Psoas muscle (tissue), 8 donors: ENCODE results near the gene C1orf167. TPM values are rescaled to one million over a fixed set of nuclear protein-coding genes. Genes with fewer than 3 reads are reported as not detected.
A peak's percentile ranks its signal among the peaks of the same experiment; 100 is the strongest.

Experiments used
- ATAC-seq, 4 donors: fragments of 200-7000 bp; cut with Tn5 transposase; one replicate each; pipeline ENCODE4 v1.9.1; 2020; ENCODE audit warnings: moderate library complexity in 3 of 4, mild to moderate bottlenecking in 2 of 4
- DNase-seq, 2 donors: peaks; one replicate each; pipeline ENCODE4 v3.0.0-alpha.2; 2020
- H3K27ac ChIP-seq: fragments of 200-600 bp; one replicate; pipeline ENCODE4 v1.8.0; 2022
- H3K27me3 ChIP-seq, 3 donors: fragments of 200-600 bp in 1 of 3; one replicate each; pipeline versions ENCODE4 v1.6.1 to v1.8.0; 2013 to 2022; ENCODE audit warnings: low read length in 2 of 3, mild to moderate bottlenecking in 2 of 3, moderate library complexity in 1 of 3; ENCODE audit not compliant: insufficient read depth in 3 of 3
- H3K36me3 ChIP-seq, 2 donors: fragments of 200-600 bp in 1 of 2; one replicate each; pipeline versions ENCODE4 v1.6.1 to v1.8.0; 2013 to 2022; ENCODE audit warnings: low read depth in 1 of 2, mild to moderate bottlenecking in 1 of 2, moderate library complexity in 1 of 2; ENCODE audit not compliant: insufficient read depth in 1 of 2
- H3K4me1 ChIP-seq: fragments of 200-600 bp; one replicate; pipeline ENCODE4 v1.8.0; 2022
- H3K4me3 ChIP-seq: fragments of 200-600 bp; one replicate; pipeline ENCODE4 v1.8.0; 2022; ENCODE audit warnings: mild to moderate bottlenecking
- H3K9me3 ChIP-seq: fragments of 200-600 bp; one replicate; pipeline ENCODE4 v1.8.0; 2022
- CTCF ChIP-seq: fragments of 200-600 bp; IDR thresholded peaks from one replicate; pipeline ENCODE4 v1.8.0; 2022; ENCODE audit warnings: antibody characterized with exemption
- WGBS, 3 donors: extraction: QIAGEN DNeasy Blood & Tissue Kit; methylation state at CpG; one replicate each; pipeline versions ENCODE4 v1.1.6 to v1.1.7; 2013; 5-methylcytosine and 5-hydroxymethylcytosine counted together
- intact Hi-C, 2 donors: fragments of 100-400 bp; cut with DNase I; formaldehyde crosslinking; loops; one replicate each; pipeline versions ENCODE4 v1.11.0 to v1.14.2; 2022
- polyA plus RNA-seq, 3 donors: library from polyadenylated mRNA; stranded (reverse); fragments of 200-250 nt; gene quantifications; one replicate each; pipeline ENCODE4 v1.2.3, GENCODE V29; 2013
- total RNA-seq, 4 donors: library from RNA; stranded (reverse); fragmentation: NEBNext Ultra II Directional in 2 of 4; extraction: Animal tissue kit (Norgen Biotek cat#: 25700) in 2 of 4; gene quantifications; one replicate each; pipeline versions ENCODE4 v1.2.1 to v1.2.4, GENCODE V29; 2021 to 2023
- donor health status: healthy with polysubstance abuse.
- donor health status: DM: no; HTN: no; CAD: no; lungs with moderate emphysema.
- donor health status: Bipolar disorder and iron deficiency.
- donor health status: healthy.
- donor health status: DM: yes; HTN: yes; CAD: no.
- donor health status: DM: no; HTN: no; CAD: no.
- donor health status: DM: no; HTN: no; CAD: no.
- donor health status: DM: yes; HTN: yes; CAD: no.

Gene C1orf167
- total and polyA plus RNA-seq, 7 donors = 1.8 to 5.3 (median 2.5) TPM

GRCh38 chr1:11749203-11749689 is 12.7 kb upstream of the C1orf167 start:
- TF ChIP-seq CTCF = peak; percentile 55
- H3K9me3 ChIP-seq = no peaks in the 10 kb centered on the region
- ATAC-seq = peak; percentile 48 to 84 (median 80)
- H3K36me3 ChIP-seq = peaks cover 3 to 66% of the 10 kb centered on the region in 2 donors
- no peak overlapping the region for H3K4me3 ChIP-seq
- DNase-seq = peak; percentile 62 to 78
- H3K27ac ChIP-seq = no peak overlapping the region
- intact Hi-C loops = no loop called here
- 81 to 85% (median 84%) methylated on average over 9 of the region's 9 CpGs for WGBS, 3 donors
- peaks cover 0 to 2% (median 0%) of the 10 kb centered on the region in 3 donors for H3K27me3 ChIP-seq
- no peaks in the 10 kb centered on the region for H3K4me1 ChIP-seq

- ATAC-seq = no peak
- H3K4me3 ChIP-seq = no peak overlapping the region
- H3K27me3 ChIP-seq = peaks cover 0 to 2% (median 0%) of the 10 kb centered on the region in 3 donors
- no peaks in the 10 kb centered on the region for H3K9me3 ChIP-seq
- no peaks in the 10 kb centered on the region for H3K4me1 ChIP-seq
- TF ChIP-seq CTCF = no peak
- H3K27ac ChIP-seq = no peak overlapping the region
- peaks cover 3 to 63% of the 10 kb centered on the region in 2 donors for H3K36me3 ChIP-seq
- DNase-seq = no peak
- 92 to 95% (median 92%) methylated on average over 15 of the region's 15 CpGs for WGBS, 3 donors
- intact Hi-C loops = no loop called here
Observed at GRCh38 chr1:11749996-11750395, 12.0 kb upstream of the C1orf167 start.

- H3K36me3 ChIP-seq = peaks cover 3 to 53% of the 10 kb centered on the region in 2 donors
- no peaks in the 10 kb centered on the region for H3K9me3 ChIP-seq
- WGBS, 3 donors = 88 to 92% (median 91%) methylated on average over 9 of the region's 9 CpGs
- DNase-seq (no peak), ATAC-seq (no peak)
- no peak for TF ChIP-seq CTCF
- peaks cover 0 to 2% (median 0%) of the 10 kb centered on the region in 3 donors for H3K27me3 ChIP-seq
- H3K27ac ChIP-seq = no peak overlapping the region
- H3K4me1 ChIP-seq = no peaks in the 10 kb centered on the region
- no peak overlapping the region for H3K4me3 ChIP-seq
- intact Hi-C loops = no loop called here
Observed at GRCh38 chr1:11751087-11751486, 10.9 kb upstream of the C1orf167 start.

GRCh38 chr1:11752359-11753088 is 9.5 kb upstream of the C1orf167 start:
- DNase-seq (no peak), ATAC-seq (peak in 2 of 4 donors; percentile 13 to 27)
- Histone ChIP-seq H3K27me3 (peaks cover 0 to 2% (median 0%) of the 10 kb centered on the region in 3 donors), H3K4me3 (no peak overlapping the region), H3K36me3 (peaks cover 0 to 38% of the 10 kb centered on the region in 2 donors), H3K4me1 (no peaks in the 10 kb centered on the region), H3K27ac (no peak overlapping the region), H3K9me3 (no peaks in the 10 kb centered on the region)
- 58 to 61% (median 59%) methylated on average over 15 to 17 of the region's 17 CpGs for WGBS, 3 donors
- intact Hi-C loops = no loop called here
- no peak for TF ChIP-seq CTCF
